ENCODE measurements around the gene GPR152.
"Not testable (repeated sequence)": the region's sequence is repeated elsewhere in the genome, so short reads cannot be mapped to it uniquely, and the experiment has no call there.

The GPR152 gene

DNA sequence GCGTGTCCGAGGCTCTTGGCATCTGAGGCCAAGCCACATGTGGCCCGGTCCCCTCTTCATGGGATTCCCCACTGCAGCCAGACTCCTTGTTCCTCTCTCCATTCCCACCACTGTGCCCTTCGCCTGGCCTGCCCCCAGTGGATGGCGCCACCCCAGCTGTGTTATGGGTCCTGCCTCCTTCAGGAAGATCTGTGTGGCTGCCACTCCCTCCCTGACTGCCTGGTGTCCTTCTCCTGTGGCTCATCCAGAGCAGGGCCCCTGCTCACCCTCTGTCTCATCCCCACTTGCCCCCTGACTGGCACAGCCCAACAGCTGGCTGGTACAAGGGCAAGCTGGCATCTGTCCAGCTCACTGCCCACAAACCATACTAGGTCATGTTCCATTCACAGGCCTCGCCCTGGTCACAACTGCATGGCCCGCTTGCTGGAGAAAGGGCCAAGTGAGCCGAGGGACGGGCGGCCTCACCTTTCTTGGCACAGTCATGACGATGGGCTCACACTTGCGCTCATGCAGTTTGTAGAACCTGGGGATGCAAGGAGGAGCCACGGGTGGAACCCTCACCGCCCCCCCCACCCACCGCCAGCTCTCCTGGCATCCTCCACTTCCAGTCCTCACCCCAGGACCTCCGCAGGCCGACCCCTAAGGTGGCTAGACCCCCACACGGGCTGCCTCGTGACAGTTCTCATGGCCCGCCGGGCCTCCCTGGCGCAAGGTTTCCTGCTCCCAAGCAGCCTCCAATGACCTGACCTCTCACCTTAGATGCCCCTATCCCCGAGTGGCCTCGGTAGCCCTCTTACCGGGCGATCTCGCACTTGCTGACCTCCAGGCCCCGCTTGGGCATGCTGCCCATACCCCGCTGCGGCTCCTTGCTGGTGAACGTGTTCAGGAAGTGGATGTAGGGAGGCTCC is 13.0 kb downstream of the GPR152 start:
- no peak for DNase-seq (ENCODE audit: low read depth)

DNA sequence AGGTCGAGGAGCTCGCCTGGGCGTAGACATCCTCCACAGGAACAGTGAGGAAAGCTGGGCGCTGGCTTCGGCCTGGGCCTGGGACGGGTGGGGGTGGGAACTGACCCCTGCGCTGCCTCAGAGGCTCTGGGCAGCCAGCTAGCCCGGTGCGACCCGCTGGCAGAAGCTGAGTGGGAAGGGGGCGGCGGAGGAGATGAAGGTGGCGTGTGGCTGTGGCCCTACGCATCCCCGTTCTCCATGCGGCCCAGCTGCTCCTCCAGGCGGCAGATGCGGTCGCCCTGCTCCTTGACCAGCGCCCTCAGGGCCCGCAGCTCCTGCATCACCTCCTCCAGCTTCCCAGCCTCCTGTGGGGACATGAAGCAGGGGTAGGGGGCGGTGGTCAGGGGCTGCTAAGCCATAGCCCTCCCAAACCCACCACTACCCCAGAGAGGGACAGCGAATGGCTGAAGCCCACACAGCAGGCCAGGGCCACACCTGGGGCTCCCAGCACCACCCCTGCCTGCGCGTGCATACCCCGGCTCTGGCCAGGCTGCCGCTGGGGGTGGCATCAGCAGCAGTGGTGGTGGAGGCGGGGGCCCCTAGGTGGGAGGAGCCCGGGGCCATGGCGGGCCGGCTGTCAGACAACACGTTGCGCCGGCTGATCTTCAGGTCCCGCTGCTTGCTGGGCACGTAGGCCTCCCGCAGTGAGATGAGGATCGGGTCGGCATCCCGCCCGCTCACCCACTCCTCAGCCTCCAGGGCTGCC is 14.2 kb downstream of the GPR152 start:
- no peak for DNase-seq (ENCODE audit: low read depth)

DNA sequence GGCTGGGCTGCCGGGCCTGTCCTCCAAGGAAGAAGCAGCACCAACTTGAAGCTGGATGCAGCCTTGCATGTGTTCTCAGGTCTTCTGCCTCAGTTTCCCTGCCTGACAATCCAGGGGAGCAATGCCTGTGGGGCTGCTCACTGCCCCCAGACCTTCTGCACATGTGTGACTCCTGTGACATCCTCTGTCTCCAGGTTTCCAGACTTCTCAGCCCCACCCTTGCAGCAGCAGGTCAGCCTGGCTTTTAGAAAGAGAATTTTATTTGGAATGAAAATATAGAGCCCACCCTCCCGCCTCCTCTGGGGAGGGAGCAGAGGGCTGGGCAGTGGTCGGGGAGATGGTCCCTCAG is 14.7 kb downstream of the GPR152 start:
- no peak for DNase-seq (ENCODE audit: low read depth)

DNA sequence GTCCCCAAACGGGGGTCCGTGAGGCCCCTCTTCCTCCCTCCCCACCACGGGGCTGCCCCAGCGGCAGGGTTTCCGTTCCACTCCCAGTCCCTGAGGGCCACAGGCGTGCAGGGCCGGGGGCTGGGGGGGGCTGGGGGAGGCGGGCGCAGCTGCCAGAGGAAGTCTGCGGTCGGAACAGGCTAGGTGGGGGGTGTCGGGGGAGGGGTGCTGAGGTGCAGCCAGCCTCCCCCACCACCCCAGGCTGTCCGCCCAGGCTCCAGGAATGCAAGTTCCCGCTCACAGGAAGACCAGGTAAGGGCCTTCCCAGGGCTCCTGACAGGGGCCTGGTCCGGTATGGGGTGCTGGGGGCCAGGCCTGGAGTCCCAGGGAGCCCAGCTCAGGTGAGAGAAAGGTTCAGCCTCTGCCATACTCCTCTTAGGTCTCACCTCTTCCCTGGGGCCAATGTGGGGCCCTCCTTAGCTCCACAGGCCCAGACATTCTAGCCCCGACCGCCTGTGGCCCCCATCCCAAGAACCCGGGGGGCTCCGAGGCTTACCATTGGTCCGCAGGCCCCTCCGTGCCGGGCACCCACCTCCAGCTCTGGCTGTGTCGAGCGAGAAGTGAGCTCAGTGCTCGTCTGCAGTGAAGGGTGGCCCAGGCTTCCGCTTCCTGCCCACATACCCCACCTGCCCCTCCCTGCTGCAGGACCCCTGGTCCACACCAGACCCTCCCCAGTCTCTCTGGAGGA is 15.3 kb downstream of the GPR152 start, which contains the start of gene PTPRCAP:
Gene PTPRCAP, minus strand, starts transcription at position 601 of the 727 bp plus-strand sequence. Its CDS starts 63 bp downstream, at position 538.
- no peak for DNase-seq (ENCODE audit: low read depth)

DNA sequence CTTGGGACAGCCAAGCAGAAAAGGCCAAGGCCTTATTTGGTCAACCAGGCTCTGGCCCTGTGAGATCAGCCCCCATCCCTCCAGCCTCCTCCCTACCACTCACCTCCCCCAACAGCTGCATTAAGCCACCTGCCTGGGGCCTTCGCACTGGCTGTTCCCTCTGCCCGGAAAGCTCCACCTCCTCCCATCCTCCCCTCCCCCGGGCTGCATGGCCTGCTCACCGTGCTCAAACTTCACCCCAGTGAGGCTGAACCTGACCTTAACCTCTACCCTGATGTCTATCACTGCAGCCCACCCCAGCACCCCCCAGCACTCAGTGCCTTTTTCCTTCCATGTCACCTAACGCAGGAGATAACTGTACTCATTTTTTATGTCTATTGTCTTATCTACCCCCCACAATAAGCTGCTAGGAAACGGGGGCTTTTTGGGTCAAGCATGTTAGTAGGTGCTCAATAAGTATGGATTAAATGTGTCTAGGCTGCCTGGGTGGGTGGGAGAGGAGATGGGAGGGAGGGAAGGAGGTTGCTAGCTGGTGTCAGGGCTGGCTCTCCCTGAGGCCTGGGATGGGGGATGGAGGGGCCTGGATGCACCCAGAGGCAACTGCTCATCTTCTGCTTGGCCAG is 16.0 kb downstream of the GPR152 start:
- DNase-seq (ENCODE audit: low read depth), result no peak

DNA sequence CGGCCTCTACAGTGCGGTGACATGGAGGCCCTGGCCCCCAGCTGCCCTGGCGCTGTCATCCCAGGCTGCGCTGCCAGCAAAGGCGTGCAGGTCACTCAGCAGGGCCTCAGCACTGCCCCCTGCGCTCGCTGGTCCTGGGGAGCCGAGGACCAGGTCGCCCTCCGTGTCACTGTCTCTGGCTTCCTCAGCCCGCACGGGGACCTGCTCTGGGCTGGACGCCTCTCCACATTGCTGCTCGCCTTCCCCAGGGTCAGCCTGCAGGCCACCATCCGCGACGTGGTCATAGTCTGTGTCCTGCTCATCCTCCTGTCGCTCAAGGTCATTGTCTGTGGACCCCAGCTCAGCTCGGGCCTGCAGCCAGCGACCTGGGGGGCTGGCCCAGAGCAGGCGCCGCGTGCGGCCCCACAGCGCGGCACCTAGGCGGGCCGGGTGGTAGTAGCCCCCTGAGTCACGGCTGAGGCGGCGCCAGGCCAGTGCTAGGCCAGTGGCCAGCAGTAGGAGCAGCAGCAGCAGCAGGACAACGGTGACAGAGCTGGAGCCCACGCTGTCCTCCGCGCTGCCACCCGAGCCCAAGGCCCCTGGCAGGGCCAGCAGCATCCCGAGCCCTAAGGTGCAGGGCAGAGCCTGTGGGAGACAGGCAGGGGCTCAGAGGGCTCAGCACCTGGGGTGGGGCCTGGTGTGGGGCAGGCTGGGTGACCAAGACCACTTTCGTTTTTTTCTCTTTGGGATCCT is 16.6 kb downstream of the GPR152 start:
- no peak for DNase-seq (ENCODE audit: low read depth)

DNA sequence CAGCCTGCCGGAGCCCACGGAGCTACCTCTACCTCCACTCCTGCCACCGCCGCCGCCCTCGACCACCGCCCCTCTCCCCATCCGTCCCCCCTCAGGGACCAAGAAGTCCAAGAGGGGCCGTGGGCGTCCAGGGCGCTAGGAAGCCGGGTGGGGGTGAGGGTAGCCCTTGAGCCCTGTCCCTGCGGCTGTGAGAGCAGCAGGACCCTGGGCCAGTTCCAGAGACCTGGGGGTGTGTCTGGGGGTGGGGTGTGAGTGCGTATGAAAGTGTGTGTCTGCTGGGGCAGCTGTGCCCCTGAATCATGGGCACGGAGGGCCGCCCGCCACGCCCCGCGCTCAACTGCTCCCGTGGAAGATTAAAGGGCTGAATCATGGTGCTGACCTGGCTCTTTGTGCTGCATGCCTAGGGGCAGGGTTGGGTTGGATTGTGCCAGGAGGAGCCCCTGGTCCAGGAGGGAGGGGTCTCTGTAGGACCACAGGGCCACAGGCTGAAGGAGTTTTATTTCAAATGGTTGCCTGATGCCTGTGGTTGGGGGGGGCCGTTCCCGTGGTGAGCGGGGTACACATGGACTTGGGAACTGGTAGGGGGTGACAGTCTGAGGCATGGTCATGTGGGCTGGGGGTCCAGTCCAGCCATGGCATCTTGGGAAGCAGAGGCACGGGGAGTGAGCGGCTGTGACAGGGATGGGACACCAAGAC is 17.4 kb downstream of the GPR152 start:
- no peak for DNase-seq (ENCODE audit: low read depth)

DNA sequence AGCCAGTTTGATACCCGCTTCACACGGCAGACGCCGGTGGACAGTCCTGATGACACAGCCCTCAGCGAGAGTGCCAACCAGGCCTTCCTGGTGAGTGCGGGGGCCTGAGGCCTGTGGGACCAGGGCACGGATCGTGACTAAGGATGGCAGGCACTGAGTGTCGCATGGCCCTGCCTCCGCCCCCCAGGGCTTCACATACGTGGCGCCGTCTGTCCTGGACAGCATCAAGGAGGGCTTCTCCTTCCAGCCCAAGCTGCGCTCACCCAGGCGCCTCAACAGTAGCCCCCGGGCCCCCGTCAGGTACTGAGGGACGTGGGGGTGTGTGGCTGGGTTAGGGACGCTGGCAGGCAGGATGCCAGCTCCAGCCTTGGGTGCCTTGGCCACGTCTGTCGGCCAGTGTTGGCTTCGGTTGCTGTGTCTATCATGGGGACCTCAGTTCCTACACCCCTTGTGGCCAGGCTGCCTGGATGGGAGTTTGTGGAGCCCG is 18.1 kb downstream of the GPR152 start:
- no peak for DNase-seq (ENCODE audit: low read depth)

DNA sequence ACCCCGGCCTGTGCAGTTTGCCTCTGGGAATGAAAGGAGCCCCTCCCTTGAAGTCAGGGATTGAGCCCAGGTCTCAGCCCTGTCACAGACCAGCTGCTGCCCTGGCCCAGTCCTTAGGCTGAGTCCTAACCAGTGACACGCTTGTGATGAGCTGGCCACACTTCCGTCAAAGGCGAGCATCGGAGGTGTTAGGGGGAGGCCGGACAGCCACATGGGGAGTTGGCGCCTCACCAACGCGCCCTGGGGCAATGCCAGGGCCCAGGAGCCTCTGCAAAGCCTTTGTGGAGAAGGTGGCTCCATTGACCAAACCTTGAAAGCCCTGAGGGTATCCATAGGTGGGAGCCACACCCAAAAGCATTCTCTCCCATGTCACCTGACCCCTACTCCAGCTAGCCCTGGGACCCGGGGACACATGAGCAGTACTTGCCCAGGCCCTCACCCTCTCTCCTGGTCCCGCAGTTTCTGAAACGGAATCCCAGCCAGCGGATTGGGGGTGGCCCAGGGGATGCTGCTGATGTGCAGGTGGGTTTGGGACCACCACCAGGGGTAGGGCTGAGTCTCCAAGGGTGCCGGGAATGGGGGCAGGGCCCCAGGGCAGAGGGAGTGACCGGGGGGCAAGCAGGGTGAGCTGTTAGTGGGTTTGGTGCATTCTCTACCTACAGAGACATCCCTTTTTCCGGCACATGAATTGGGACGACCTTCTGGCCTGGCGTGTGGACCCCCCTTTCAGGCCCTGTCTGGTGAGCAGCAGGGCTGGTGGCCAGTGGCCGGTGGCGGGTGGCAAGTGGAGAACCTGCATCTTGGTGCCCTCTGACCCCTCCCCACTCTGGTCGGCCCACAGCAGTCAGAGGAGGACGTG is 18.8 kb downstream of the GPR152 start:
- no peak for DNase-seq (ENCODE audit: low read depth)

DNA sequence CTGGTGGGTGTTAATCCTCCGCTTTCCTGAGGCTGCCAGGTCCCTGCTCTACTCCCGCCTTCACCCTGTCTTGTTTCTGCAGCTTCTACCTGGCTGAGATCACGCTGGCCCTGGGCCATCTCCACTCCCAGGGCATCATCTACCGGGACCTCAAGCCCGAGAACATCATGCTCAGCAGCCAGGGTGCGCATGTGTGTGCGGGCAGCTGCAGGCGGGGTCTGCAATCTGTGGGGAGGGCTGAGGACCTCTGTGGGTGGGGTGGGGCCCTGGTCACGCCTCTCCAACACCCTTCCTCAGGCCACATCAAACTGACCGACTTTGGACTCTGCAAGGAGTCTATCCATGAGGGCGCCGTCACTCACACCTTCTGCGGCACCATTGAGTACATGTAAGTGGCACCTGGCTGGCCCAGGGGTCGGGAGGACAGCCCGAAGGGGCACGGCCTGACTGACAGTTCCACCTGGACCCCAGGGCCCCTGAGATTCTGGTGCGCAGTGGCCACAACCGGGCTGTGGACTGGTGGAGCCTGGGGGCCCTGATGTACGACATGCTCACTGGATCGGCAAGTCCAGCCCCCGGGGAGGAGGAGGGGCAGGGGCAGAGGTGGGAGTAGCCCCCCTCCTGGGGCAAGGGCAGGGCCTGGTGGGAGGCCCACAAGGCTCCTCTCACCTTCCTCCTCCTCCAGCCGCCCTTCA is 19.7 kb downstream of the GPR152 start:
- DNase-seq (ENCODE audit: low read depth), result no peak

DNA sequence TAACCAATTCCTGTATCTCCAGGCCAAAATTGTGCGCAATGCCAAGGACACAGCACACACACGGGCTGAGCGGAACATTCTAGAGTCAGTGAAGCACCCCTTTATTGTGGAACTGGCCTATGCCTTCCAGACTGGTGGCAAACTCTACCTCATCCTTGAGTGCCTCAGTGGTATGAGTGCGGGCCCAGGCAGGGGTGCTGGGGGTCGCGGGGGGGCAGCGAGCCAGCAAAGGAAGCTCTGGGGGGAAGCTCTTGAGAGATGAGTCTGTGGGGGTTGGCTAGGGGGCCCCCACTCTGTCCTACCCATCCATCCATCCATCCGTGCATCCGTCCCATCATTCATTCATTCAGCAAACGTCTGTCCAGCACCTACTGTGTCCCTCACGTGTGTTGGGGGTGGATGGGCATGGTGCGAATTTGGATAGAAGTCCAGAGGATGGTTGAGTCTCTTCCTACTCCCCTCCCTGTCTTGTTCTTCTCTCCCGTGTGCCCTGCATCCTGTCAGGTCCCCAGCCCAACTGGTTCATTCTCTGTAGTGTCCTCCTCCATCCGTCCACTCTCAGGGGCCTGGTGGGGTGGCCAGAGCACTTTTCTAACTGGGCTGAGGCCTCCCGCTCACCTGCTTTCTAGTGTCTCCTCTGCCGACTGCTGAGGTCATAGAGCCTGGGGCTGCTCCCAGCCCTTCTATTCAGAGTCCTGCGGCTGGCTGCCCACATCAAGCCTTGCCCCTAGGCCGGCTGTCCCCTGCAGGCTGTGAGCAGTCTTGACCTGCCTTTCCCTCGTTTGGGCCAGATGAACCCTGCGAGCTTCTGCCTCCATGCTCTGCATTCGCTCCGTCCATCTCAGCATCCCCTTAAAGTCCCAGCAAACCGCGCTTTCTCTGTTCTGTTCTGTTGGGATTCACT is 20.9 kb downstream of the GPR152 start:
- no peak for DNase-seq (ENCODE audit: low read depth)

DNA sequence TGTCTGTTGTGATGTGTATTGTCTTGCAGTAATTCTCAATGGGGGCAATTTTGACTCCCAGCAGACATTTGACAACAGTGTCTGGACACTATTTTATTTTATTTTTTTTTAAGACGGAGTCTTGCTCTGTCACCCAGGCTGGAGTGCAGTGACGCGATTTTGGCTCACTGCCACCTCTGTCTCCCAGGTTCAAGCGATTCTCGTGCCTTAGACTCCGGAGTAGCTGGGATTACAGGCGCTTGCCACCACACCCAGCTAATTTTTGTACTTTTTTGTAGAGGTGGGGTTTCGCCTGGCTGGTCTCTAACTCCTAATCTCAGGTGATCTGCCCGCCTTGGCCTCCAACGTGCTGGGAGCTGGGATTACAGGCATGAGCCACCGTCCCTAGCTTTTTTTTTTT is 22.8 kb downstream of the GPR152 start:
- DNase-seq (ENCODE audit: low read depth), result no peak

DNA sequence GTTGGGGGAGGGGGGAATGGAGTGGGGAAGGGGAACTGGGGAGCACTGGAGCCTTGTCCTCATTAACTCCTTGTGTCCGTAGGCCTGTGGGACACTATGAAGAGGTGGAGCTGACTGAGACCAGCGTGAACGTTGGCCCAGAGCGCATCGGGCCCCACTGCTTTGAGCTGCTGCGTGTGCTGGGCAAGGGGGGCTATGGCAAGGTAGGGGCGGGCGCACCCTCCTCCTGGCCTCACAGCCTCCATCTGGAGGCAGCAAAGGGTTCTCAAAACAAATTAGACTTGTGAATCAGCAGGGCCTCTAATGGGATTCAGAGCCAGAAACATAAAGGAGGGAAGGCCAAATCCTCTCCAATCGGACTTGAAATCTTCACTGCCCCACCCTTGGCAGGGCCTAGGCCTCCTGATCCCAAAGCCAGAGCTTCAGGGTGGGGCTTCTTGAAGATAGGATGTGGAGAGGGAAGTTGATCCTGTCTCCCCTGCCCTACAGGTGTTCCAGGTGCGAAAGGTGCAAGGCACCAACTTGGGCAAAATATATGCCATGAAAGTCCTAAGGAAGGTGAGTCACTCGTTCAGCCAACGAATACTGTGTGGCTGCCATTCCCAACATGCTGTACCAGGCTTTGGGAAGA is 23.4 kb downstream of the GPR152 start:
- DNase-seq (ENCODE audit: low read depth), result no peak

DNA sequence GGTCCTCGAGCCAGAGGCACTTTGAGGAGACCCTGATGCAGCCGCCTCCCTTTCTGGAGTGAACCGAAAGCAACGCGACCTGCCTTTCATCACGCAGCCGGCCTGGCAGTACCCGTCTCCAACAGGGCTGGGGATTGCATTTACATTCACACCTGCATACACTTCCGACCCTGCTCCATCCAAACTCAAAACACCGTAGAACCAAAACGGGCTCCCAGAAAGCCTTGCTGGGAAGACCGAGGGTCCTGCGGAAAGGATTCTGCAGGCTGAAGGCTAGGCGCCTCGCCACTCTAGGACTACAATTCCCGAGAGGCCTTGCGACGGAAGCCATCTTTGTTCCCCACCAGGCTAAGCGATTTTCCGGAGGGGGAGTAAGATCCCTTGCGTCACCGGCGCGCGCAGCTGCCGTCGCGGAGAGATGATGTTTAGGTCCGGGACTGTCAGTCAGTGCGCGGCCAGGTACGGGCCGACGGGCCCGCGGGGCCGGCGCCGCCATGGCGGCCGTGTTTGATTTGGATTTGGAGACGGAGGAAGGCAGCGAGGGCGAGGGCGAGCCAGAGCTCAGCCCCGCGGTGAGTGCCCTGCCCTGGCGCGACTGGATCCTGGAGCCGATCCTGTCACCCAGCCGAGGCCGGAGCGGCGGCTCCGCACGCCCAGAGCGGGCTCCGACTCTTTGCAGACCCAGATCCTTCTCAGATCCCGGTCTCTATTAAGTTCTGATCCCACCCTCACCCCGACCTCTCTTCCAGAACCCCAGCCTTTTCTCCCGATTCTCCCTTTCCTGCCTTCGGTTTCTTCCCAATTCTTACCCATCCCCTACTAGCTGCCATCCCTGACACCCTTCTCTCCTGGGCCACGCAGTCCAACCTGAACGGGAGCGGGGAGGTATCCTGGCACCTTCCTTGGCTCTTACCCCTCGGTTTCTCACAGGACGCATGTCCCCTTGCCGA is 24.2 kb downstream of the GPR152 start, which contains the start of gene RPS6KB2:
Gene RPS6KB2, plus strand, starts transcription at position 443 of the 950 bp plus-strand sequence. Its CDS starts 52 bp downstream, at position 495.
- peak; percentile 95 for DNase-seq (ENCODE audit: low read depth)

DNA sequence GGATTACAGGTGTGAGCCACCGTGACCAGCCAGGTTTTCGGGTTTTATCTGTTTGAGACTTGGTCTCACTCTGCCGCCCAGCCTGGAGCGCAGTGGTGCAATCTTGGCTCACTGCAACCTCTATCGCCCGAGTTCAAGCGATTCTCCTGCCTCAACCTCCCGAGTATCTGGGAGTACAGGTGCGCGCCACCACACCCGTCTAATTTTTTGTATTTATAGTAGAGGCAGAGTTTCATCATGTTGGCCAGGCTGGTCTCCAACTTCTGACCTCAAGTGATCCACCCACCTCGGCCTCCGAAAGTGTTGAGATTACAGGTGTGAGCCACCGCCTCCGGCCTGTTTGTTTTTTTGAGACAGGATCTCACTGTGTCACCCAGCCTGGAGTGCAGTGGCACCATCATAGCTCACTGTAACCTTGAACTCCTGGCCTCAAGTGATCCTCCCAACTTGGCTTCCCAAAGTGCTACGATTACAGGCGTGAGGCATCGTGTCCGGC is 25.1 kb downstream of the GPR152 start:
- DNase-seq (ENCODE audit: low read depth), result not testable (repeated sequence)

Measured in fibroblast of the conjunctiva (primary cell).